Activated CD4-positive, CD25-positive, alpha-beta regulatory T cell treated with anti-CD3 and anti-CD28 coated beads, Interleukin-2, amount 50 U/mL, for 24 hours (primary cell): ENCODE data around the gene CLIP2.
"Not testable (repeated sequence)": the region's sequence is repeated elsewhere in the genome, so short reads cannot be mapped to it uniquely, and the experiment has no call there.

Experiments
- ATAC-seq, 2 donors: fragments of 150-1000 bp; cut with Tn5 transposase; one replicate each; pipeline ENCODE4 v1.10.0; 2021; ENCODE audit warnings: mild to moderate bottlenecking in 1 of 2, moderate library complexity in 1 of 2

Gene CLIP2

DNA sequence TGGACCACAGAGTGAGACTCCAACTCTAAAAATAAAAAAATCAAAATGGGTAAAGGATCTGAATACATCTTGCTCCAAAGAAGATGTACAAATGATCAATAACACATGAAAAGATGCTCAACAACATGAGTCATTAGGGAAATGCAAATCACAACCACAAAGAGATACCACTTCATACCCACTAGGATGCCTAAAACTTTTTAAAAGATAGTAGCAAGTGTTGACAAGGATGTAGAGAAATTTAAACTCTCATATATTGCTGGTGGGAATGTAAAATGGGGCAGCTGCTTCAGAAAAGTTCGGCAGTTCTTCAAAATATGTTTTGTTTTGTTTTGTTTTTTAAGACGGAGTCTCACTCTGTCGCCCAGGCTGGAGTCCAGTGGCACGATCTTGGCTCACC, 118.8 kb downstream of the CLIP2 start:
- ATAC-seq = no peak

DNA sequence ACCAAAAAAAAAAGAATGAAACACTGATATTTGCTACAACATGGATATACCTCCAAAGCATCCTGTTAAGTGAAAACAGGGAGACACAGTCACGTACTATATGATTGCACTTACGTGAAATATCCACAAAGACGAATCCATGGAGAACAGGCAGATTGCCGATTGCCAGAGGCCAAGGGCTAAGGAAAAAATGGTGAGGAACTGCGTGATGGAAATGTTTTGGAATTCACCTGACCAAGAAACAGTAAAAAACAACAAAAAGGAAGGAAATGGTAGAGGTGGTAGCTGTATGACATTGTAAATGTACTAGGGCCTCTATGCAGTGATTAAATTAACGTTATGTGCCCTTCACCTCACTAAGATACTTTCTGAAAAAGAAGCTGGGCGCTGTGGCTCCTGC, 120.4 kb downstream of the CLIP2 start:
- no peak for ATAC-seq

DNA sequence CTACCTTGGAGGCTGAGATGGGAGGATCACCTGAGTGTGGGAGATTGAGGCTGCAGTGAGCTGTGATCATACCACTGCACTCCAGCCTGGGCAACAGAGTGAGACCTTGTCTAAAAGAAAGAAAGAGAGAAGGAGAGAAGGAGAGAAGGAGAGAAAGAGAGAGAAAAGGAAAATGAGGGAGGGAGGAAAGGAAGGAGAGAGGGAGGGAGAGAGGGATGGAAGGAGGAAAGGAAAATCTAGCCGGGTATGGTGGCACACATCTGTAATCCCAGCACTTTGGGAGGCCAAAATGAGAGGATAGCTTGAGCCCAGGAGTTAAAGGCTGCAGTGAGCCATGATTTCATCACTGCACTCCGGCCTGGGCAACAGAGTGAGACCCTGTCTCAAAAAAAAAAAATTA, 121.6 kb downstream of the CLIP2 start:
- ATAC-seq = no peak

DNA sequence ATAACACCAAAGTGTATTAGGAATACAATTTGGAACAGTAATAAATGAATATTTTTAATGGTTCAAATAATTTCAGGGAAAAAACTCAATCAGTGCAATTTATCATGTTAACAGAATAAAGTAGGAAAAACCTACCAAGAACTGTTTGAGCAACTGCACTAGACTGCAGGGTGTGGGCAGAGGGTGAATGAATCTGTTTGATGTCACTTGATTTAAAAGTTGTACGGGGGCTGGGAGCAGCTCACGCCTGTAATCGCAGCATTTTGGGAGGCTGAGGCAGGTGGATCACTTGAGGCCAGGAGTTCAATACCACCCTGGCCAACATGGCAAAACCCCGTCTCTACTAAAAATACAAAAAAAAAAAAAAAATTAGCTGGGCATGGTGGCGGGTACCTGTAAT, 122.4 kb downstream of the CLIP2 start:
- not testable (repeated sequence) for ATAC-seq

DNA sequence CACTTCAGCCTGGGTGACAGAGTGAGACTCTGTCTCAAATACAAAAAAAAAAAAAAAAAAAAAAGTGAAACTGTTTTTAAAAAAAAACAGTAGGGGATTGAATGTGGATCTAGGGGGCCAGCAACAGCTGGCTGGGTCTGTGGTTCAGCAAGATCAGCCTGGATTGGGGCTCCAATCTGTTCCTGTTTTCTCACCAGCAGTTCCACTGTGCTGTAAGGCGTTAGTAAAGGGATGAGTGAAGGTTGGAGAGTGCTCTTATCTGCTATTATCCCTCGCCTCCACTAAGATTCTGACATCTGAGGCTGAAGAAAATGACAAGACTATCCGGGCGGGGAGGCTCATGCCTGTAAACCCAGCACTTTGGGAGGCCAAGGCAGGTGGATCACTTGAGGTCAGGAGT, 122.8 kb downstream of the CLIP2 start:
- ATAC-seq = no peak

DNA sequence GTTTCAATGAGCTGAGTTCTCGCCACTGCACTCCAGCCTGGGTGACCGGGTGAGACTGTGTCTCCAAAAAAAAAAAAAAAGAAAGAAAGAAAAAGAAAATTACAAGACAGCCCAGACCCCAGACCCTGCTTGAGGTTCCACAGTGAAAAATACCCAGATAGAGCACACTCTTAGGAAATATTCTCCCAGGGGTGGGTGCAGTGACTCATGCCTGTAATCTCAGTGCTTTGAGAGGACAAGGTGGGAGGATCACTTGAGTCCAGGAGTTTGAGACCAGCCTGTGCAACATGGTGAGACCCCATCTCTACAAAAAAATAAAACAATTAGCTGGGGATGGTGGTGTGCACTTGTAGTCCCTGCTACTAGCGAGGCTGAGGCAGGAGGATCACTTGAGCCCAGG, 123.4 kb downstream of the CLIP2 start:
- ATAC-seq = no peak

DNA sequence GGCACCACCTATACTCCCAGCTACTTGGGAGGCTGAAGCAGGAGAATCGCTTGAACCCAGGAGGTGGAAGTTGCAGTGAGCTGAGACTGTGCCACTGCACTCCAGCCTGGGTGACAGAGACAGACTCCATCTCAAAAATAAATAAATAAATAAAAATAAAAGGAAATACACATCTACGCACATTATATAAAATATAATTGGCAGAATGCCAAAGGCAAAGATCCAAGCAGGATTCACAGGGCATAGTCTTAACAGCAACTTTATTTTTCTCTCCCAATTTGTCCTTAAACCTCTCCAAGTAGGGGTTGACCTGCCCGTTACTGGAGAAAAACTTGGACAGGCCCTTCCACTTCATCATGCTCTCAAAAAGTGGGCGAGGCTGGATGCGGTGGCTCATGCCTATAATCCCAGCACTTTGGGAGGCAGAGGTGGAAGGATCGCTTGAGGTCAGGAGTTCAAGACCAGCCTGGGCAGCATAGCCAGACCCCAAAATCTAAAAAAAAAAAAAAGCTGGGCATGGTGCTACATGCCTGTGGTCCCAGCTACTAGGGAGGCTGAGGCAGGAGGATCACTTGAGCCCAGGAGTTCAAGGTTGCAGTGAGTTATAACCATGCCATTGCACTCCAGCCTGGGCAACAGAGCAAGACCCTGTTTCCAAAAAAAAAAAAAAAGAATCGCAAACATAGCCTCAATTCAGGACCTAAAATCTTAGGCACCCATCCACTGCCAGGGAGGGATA, 125.6 kb downstream of the CLIP2 start:
- not testable (repeated sequence) for ATAC-seq

DNA sequence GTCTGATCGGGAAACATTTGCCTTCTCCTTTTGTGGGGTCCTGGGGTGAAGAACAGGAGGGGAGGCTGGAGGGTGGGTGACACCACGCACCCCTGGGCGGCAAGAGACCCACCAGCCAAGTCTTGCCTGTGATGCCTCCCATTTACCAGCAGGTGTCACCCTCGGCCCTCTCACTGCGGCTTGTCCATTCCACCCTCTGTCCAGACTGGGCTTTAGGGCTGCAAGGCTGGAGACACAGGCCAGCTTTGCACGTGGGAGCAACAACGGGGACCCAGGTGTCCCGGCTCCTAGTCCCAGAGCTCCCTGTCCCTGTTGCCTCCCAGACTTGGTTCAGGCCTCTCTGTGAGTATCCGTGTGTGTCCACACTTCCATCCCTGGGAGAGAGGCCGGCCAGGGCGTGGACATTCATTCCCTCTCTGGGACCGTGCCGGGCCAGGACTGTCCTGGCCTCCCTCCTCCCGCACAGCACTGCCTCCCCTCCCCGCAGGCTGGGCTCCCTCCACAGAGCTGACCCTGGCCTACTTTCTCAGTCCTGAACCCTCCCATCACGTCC, 128.3 kb downstream of the CLIP2 start:
- peak in 1 of 2 donors; percentile 59 for ATAC-seq

DNA sequence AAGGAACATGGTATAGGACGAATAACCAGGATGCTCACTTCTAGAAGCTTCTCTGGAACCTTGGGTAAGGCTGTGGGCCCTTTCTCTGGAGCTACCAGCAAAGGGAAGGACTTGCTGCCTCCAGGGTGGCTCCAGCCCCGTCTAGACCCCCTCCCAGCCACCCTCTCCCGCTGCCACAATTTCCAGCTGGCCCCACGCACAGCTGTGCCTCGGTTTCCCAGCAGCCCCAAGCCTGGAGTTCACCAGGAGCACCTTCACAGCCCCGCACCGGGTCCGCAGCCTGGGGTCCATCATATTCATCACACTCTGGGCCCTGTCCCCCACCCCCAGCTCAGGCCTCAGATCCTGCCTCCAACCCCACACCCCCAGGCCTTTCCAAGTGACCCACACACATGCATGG, 128.9 kb downstream of the CLIP2 start:
- ATAC-seq = no peak

DNA sequence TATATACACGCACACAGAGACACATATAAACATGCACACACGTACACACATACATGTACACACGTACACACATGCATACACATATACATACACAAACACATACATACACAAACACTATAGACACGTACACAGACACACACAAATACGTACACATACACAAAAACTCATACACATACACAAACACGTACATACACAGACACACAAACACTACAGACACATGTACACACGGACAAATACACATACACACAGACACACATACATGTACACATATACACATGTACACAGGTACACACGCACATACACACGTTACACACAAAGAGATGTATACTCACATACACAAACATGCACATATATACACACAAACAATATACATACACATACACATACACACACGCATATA, 129.3 kb downstream of the CLIP2 start:
- ATAC-seq = no peak

DNA sequence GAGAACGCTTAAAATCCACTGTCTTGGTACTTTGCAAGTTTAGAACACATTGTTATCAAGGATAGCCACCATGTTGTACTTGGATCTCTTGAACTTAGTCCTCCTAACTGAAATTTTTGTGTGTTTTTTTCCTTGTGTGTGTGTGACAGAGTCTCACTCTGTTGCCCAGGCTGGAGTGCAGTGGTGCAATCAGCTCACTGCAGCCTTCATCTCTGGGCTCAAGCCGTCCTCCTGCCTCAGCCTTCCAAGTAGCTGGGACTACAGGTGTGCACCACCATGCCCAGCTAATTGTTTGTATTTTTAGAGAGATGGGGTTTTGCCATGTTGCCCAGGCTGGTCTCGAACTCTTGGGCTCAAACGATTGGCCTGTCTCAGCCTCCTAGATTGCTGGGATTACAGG, 130.0 kb downstream of the CLIP2 start:
- not testable (repeated sequence) for ATAC-seq

DNA sequence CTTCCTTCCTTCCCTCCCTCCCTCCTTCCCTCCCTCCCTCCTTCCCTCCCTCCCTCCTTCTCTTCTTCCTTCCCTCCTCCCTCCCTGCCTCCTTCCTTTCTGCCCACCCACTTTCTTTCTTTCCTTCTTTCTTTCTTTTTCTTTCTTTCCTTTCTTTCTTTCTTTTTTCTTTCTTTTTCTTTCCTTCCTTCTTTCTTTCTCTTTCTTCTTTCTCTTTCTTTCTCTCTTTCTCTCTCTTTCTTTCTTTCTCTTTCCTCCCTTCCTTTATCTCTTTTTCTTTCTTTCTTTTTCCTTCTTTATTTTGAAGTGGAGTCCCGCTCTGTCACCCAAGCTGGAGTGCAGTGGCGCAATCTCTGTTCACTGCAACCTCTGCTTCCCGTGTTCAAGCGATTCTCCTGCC, 130.8 kb downstream of the CLIP2 start:
- no peak for ATAC-seq

DNA sequence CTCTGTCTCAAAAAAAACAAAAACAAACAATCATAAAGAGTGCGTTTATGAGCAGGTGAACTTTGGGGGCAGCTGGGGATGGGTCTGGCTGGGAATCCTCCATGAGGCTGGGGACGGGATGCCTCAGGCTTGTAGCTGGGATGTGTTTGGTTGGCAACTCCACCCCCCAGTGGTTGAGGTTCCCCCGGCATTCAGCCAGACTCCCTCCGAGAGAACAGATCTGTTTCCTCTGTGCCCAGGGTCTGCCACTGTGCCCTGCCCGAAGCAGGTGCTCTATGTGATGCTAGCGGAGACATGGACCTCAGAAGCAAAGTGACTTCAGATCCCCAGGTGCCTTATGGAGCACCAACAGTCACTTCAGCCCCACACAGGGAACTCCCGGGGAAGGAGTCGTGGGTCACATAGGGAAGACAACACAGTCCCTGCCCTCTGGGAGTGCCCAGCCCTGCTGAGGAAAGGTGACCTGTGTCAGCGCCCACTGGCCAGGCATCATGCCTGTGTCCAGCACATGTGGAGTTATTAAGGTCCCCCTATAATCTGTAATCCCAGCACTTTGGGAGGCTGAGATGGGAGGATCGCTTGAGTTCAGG, 135.2 kb downstream of the CLIP2 start:
- ATAC-seq = no peak

DNA sequence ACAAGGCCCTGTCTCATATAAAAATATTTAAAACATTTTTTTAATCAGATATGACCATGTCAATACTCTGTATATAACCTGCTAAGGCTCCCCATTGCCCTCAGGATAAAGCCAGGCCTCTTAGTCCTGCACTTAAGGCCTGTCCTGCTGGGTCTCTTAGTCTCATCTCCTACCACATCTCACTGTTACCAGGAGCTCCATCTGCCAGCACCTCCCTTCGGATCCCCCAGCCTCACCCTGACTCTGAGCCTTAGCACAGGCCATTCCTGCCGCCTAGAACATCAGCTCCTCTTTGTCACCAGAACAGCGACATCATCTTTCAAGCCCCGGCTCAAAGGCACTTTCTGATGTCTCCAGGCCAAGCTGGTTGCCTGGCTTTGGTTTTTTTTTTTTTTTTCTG, 138.8 kb downstream of the CLIP2 start:
- no peak for ATAC-seq

DNA sequence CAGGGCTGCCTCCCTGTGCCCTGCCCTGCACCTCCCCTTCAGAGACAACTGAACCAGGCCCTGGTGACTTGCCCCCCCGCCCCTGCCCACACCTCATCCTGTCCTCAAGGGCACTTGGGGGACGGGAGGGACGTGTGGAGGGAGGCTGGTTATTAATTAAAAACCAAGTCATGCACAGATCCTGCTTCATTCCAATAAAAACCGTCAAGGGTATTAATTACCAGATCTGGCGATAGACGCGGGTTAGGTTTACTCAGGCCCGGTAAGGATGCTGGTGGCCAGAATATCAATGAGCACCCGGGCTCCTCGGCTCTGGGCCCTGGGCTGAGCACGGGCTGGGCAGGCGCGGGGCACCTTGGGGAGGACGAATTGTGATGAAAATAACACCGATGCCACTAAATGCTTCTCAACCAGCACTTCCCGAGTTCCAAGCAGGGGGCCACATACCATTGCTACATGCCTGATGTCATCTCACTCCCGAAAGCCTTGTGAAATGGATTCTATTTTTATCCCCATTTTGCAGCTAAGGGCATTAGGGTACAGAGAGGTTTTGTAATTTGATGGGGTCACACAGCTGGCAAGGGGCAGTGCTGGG, 140.0 kb downstream of the CLIP2 start:
- no peak for ATAC-seq

DNA sequence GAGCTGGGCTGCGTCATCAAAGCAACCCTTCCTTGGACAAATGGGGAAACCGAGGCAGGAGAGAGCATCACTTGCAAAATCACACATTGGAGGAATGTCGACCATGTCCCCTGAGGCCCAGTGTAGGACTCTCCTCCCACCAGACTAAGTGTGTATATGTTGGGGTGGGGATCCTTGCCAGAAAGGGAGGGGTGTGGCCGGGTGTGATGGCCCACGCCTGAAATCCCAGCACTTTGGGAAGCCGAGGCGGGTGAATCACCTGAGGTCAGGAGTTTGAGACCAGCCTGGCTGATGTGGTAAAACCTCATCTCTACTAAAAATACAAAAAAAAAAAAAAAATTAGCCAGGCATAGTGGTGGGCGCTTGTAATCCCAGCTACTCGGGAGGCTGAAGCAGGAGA, 141.2 kb downstream of the CLIP2 start:
- not testable (repeated sequence) for ATAC-seq

DNA sequence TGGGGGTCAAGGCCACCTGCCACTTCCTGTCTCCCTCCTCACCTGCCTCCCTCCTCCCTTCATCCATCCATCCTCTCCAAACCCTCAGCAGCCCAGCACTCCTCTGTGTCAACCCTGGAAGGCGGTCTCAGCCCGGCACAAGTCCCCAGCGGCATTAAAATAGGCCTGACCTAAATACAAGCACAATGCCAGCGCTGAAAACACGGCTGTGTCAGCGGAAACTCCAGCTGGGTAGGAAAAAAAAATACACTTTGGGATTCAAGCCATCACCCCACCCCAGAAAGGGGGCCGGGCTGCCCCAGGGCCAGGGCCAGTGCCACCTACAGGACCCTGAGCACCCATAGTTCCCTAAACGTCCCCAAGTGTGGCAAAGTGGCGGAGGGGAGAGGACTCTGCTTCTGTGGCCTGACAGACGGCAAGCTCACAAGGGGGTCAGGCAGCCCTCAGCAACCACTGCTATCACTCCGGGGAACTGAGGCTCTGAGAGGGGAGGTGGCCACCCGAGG, 141.8 kb downstream of the CLIP2 start:
- no peak for ATAC-seq

DNA sequence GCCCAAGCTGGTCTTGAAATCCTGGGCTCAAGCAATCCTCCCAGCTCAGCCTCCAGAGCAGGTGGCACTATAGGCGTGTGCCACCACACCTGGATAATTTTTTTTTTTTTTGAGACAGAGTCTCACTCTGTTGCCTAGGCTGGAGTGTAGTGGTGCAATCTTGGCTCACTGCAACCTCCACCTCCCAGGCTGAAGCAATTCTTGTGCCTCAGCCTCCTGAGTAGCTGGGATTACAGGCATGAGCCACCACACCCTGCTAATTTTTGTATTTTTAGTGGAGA, 148.0 kb downstream of the CLIP2 start:
- not testable (repeated sequence) for ATAC-seq

DNA sequence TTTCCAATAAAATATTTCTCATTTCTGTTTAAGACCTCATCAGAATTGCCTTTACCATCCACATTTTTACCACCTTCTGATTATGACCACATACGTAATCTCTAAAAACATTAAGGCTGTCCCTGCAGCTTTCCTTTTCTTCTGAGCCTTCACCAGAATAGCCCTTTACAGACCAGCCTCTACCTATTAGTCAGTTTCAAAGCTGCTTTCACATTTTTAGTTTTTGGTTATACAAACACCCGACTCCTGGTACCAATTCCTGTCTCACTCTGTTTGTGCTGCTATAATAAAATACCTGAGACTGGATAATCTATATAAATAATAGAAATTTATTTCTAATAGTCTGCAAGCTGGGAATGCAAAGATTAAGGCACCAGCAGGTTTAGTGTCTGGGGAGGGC, 149.1 kb downstream of the CLIP2 start:
- no peak for ATAC-seq

DNA sequence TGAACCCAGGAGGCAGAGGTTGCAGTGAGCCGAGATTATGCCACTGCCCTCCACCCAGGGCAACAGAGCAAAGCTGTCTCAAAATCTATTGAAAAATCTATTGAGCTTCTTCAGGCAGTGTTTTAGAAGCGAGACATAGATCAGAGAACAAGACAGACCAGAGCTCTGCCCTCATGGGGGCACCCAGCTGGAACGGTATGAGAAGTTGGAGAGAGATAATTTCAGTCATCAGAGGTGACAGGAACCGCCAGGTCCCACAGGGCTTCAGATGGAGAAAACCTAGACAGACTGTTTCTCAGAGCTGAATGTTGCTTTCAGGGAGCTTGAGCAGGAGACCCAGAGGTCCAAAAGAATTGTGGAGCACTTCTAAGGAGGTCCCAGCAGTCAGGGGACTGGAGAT, 150.3 kb downstream of the CLIP2 start:
- ATAC-seq = no peak

DNA sequence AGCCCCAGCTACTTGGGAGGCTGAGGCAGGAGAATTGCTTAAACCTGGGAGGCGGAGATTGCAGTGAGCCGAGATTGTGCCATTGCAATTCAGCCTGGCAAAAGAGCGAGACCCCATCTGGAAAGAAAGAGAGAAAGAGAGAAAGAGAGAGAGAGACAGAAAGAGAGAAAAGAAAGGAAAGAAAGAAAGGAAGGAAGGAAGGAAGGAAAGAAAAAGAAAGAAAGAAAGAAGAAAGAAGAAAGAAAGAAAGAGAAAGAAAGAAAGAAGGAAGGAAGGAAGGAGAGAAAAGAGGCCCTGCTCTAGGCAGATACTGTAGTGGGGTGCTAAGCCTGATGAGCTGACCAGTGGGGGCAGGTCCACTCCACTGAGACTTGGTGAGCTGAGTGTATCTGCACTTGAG, 150.9 kb downstream of the CLIP2 start:
- not testable (repeated sequence) for ATAC-seq

DNA sequence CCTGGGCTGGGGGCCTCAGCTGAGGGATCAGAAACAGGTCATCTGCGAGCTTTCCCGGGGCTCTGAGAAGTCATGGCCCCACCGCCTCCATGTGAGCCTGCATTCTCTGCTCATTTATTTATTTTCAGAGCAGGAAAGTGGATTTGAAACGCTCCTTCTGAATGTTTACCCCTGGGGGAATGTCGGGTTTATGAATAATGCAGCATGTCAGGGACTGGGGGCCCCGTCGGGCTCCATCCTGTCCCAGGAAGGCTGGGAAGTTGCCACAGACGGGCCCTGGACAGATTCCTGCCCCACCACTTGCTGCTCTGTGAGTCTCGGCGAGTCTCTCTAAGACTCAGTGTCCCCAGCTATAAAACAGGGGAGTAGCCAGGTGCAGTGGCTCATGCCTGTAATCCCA, 152.6 kb downstream of the CLIP2 start:
- no peak for ATAC-seq

DNA sequence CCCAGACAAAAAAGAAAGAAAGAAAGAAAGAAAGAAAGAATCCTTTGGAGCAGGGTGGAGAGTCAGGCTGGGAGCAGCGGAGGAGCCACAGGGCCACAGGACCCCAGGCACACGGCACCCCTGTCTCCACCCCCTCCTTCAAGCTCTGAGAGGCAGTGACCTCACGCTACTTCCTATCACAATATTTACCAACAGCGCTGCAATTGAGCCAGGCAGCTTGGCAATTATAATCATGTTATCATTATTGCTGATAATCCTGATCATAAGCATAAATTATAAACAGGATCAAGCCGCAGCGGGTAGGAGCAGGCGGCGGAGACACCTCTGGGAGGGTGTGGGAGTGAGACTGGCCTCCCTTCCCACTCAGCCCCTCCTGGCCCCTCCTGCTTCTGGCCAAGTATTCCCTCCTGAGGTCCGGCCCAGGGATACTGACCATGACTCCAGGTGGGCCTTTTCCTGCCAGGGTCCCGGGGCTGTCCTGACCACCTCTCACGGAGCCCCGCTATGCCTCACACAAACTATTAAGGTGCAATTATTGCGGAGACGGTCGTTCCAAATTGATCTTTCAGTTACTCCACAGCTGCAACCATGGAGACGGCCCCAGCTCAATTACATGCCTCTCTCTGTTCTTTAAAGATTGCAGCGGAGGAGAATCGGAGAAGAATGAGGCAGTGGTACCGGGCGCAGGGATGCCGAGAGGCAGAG, 154.5 kb downstream of the CLIP2 start:
- ATAC-seq = no peak

DNA sequence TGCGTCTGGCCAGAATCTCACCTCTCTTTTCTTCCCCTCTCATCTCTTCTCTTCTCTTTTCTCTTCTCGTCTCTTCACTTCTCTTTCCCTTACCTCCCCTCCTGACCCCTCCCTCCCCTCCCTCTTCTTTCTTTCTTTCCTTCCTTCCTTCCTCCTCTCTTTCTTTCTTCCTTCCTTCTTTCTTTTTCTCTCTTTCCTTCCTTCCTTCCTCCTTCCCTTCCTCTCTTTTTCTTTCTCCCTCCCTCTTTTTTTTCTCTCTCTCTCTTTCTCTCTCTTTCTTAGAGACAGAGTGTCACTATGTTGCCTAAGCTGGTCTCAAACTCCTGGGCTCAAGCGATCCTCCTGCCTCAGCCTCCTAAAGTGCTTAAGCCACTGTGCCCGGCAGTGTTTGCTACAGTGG, 159.9 kb downstream of the CLIP2 start:
- no peak for ATAC-seq
